ENCODE results near the gene DCPS.
A peak's percentile ranks its signal among the peaks of the same experiment; 100 is the strongest.
"Not testable (repeated sequence)": the region's sequence is repeated elsewhere in the genome, so short reads cannot be mapped to it uniquely, and the experiment has no call there.

DCPS gene

DNA sequence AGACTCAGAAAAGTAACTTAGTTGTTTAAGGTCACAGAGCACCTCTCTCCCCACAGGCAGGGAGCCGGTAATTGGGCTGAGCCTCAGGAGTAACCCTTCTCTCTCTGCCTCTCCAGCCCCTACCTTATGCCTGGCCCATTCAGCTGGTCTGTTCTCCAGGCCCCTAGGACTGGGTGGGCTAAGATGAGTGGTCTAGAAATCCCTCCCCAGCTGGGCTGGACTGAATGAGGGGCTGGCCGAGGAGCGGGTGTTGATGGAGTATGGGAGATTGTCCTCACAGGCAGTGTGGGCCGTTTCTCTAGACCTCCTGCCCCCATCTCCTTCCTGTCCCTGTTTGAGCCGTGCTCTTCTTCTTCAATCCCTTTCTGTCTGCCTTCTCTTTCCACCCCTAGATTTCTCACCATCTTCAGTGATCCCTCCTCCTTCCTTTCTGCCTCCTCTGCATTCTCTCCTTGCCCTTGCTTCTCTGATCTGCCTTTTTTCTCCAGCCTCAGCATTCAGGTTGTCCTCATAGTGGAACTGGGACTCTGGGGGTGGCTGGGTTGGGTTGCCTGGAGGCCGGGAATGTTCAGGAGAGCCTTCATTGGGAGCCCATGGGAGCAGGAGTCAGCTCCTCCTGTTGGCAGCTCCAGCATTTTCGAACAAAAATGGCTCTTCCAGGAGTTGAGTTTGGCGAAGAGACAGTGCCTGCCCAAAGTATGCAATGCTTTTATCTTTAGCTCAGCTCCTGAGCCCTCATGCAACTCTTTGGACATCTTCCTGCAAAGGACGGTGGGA is 59.2 kb downstream of the DCPS start:
- DNase-seq: no peak

DNA sequence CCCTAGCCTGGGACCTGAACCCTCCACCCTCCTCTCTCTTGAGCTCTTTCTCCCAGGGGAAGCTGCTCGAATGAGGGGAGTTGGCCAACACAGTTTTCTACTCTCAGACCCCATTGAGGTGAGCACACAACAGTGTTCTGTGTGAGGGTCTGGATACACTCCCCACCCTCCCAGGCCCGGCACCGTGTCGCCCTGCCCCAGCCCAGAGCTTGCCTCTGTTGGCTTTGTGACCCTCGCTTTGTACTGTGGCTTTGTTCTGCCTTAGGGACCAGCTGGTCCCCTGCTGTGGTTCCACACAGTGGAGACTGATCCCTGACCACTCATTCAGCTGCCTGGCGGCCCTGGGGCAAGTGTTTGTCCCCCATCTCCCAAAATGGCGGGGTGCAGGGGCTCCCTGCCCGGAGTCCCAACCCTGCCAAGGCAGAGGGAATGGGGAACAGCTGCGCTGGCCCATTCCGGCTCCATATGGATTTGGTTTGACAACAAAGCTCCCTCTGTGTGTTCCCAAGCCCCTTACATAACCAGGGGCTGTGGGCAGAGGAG is 59.9 kb downstream of the DCPS start:
- no peak for DNase-seq

DNA sequence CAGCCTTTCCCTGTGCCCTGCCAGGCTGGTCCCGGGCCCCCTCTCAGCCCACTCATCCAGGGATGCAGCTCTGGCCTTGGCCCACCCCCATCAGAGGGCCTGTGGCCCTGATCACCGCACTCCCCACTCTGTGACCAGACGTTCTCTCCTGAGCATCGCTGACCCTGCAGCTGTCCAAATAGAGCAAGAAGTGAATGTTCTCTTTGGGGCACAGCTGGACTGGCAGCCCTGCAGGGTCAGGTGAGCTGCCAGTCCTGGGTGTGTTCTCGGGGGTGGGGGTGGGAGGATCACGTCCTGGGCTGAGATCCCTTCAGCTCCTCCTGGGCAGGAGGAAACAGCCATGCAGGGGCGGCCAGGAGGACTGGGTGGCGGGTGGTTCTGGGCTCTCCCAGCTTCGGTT is 60.9 kb downstream of the DCPS start:
- DNase-seq: not testable (repeated sequence)

DNA sequence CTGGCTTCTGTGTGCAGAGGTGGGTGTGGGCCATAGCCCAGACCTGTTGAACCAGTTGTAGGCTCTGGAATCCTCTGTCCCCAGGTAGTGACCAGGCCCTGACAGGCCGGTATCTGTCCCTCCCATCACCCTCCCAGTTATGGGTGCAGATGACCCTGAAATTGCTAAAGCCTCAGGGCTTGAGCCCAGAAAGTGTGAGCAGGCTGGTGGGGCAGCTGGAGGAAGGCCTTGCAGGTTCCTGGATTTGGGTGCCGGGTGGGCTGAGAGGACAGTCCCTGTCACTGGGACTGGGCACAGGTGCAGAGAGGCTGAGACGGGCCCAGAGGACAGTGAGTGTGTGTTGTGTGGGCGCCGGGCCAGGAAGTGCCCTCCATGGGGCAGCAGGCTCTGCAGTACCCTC is 61.6 kb downstream of the DCPS start:
- DNase-seq: not testable (repeated sequence)

DNA sequence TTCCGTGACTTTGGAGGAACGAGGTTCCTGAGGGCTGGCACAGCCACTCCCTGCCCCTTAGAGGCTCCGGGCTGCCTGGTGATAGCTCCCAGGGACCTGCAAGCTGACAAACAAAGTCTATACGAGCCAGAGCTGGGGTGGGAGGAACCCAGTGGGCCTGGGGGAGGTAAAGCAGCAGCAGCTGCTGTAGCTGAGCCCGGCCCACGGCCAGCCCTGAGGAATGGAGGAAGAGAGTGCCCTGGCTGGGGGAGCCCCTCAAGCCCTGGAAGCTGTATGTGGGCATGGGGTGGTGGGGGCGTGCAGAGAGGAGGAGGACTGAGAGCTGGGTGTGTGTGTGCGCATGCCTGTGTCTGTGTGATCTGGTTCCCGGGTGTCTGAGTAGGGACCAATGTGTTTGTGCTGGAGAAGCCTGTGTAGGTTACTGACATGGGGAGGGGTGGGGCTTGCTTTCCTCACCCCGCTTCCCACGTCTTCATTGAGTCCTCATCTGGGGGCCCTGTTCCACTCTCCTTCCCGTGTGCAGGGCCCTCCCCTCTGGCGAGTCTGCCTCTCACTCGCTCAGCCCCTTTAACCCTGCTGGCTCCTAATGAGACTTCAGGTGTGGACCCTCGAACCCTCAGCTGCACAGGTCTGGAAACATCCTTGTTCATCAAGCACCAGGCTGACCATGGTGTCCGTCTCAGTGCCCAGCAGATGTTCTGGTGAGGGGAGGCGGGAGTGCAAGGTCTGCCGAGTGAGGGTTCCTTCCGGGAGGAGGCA is 62.4 kb downstream of the DCPS start:
- DNase-seq: no peak

DNA sequence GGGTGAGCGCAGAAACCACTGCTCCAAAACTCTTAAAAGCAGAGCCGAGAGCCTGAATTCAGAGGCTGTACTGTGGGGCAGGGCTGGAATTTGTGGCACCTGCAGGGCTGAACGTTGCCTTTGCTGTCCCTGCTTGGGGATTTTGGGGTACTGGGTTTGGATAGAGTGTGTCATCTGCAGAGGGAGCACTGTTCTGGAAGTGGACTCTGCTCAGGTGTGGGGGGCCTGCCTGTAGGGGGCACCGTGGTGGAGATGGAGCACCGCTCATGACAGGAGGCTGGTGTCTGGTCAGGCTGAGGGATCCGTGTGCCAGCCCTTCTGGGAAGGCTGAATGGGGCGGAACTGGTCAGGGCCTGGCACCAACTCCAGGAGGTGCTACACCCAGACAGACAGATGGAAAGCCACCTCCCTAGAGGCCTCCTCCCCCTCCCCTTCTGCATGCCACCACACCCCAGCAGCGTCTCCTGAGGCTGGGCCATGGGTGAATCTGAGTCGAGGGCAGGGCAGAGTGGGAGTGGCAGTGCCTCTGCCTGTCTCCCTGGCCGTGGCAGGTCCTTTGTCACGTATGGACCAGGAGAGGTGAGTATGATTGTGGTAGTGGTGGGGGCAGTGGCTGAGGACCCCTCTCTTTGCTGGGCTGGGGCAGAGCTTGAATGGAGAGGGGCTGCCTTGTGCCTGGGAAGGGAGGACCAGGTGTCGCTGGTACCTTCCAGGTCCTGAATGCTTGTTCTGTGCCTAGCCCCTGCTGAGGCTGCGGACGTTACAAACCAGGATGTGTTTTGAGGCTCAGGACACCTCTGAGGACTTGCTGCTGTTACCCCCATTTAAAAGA is 63.2 kb downstream of the DCPS start:
- DNase-seq: not testable (repeated sequence)

DNA sequence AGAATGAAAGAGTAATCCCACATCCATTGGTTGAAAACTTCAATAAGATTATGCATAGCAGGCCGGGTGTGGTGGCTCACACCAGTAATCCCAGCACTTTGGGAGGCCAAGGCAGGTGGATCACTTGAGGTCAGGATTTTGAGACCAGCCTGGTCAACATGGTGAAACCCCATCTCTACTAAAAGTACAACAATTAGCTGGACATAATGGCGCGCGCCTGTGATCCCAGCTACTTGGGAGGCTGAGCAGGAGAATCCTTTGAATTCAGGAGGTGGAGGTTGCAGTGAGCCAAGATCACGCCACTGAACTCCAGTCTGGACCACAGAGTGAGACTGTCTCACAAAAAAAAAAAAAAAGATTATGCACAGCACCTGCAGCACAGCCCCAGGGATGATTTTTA is 63.9 kb downstream of the DCPS start:
- not testable (repeated sequence) for DNase-seq

DNA sequence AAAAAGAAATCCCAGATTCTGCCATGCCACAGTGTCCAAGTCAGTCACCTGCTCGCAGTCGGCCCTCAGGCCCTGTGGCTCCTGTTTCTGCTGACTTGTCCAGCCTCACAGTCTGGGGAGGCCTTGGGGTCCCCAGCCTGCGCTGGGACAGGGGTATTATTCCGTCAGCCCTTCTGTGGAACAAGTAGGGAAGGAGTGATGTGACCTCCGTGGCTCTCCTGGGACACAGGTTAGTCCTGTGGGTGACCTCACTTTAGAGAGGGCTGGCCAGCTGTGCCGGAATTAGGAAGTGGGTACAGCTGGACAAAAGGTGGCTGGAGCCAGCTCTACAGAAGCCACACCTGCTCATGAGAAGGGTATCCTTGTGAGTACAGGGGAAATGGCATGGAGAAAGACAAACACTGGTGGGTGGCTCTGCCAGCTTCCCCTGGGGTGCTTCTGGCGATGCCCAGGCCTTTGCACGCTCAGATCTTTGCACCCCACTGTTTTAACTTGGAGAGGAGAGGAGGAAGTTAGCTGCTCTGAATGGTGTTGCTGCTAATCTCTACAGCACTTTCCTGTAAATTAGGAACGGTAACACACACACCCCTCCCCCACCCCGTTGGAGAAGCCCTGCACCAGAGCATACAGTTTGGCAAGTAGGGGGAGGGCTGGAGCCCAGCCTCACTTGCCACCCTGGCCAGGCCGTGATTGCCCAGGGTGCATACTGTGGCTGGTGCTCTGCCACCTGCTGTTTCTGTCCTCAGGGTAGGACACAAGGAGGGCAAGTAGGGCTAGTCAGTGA is 64.7 kb downstream of the DCPS start:
- DNase-seq: peak; percentile 31

DNA sequence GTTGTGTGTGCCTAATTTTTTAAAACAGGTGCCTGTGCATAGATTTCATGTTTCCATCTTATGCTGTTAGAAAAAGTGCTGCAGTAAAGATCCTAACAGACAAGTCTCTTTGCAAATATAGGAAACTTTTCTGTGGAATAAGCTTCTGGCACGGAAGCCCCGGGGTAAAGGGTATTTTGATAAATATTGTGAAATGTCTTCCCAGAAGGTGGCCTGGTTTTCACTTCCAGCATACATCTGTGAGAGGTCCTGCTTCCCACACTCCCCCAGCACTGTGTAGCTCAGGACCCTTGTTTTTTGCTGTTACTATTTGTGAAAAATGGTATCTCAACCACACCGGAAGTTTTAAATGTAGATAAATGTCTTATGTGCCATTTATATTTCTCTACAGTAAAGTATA is 66.2 kb downstream of the DCPS start:
- DNase-seq: no peak

DNA sequence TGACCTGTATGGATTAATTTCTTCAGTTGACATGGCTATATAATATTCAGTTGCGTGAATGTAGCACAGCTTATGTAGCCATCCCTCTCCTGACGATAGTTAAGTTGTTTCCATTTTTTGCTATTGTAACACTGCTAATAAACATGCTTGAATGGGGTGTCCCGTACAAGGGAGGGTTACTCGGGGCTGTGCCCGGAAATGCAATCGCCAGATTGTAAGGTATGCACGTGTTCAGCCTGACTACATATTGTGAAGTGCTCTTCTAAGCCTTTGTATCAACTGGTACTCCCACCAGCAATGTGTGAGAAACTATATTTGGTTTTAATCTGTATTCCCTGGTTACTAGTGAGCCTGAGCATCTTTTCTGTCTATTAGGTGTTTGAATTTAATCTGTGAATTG is 67.7 kb downstream of the DCPS start:
- no peak for DNase-seq

DNA sequence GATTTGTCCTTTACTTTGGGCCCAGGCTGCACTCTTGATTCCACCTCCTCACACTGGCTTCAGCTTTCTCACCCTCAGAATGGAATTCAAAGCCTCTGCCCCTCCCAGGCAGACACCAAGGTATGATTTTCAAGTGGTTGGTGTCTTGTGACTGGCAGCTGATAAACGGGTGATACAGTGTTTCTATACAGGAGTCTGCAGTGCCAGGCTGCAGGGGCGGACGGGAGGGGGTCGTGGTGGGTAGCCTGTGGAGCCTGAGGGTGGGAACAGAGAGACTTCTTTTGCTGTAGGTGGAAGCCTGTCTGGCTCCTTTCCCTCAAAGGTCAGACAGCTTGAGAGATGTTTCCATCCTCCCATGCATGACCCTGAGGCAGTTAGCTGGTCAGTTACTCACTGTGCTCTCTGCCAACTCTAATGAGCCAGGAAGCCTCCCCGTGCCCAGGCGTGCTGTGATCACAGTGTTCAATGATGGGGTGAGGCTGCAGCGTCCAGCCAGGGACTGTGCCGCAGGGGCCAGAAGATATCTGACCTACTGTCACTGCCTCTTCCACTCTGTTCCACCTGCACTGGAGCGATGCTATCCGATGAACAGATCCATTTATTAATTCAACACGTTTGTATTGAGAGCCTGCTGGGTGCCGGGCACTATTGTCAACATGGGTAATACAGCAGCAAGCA is 69.7 kb downstream of the DCPS start:
- not testable (repeated sequence) for DNase-seq

DNA sequence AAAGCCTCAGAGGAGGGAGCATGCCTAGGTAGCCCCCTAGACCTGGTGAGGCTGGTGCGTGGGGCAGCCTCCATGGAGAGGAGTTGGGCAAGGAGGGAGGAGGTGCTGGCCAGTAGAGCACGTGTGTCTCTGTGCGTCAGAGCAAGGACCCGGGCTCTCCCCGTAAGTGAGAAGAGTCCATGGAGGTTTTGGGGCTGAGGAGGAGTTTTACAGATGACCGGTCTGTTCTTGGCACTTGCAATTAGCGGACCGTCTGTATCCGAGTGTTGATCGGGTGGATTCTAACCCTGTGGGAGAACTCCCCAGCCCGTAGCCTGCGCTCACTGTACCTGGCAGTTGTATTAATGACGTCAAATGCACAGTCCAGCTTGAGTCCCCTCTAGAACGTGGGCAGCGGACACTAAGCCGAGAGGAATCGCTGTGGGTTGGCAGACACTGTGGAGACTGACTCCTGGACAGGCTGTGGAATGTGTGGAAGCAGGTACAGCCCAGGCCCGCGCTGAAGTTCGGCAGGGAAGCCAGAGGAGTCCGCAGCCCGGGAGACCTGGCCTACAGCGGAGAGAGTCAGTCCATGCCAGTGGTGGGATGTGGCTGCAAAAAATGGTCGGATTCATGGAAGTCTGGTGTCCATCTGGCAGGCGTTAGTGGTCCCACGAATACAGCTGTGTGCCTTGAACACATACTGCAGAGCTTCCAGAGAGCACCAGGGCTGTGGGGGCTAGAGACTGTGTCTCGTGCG is 70.9 kb downstream of the DCPS start:
- not testable (repeated sequence) for DNase-seq

DNA sequence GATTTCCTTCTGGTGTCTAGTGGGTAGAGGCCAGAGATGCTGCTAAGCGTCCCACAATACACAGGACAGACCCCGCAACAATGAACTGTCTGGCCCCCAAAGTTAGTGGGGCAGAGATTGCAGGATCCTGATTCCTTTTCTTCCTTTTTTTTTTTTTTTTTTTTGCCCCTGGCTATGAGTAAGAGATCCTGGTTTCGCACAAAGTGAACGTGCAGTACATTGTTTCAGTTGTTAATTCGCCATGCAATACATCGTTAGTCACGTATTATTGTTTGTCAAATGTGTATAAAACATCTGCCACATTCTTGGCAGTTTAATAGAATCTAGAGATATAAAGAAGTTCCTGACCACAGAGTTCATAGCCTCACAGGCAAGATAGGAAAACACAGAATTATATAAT is 71.9 kb downstream of the DCPS start:
- DNase-seq: no peak

DNA sequence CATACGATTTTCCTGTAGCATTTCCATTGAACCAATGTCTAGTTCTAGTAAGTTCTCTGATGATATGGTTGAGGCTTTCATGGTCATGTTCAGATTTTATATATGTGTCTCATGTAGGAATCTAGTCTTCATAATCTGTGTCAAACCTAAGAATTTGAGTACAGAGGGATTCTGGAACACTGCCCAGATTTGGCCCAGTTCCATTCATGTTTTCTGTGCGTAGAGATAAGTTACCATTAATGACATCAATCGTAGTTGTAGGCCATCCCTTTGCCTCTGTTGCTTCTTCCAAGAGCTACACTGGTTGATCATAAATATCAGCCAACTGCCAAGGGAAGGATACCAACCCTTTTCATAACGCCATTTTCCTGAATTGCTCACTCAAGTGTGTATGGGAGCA is 74.9 kb downstream of the DCPS start:
- peak; percentile 63 for DNase-seq

DNA sequence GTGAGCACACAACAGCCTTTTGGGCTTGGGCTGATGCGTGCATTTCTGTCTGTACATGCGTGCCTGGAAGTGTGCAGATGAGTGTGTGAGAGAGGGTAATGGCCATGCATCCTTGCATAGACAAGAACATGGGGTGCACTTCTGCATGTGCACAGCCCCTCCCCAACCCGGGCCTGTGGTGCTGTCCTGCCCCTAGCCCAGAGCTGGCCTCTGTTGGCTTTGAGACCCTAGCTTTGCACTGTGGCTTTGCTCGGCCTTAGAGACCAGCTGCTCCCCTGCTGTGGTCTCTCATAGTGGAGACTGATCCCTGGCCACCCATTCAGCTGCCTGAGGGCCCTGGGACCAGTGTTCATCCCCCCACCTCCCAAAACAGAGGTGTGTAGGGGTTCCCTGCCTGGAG is 77.0 kb downstream of the DCPS start:
- DNase-seq: no peak

DNA sequence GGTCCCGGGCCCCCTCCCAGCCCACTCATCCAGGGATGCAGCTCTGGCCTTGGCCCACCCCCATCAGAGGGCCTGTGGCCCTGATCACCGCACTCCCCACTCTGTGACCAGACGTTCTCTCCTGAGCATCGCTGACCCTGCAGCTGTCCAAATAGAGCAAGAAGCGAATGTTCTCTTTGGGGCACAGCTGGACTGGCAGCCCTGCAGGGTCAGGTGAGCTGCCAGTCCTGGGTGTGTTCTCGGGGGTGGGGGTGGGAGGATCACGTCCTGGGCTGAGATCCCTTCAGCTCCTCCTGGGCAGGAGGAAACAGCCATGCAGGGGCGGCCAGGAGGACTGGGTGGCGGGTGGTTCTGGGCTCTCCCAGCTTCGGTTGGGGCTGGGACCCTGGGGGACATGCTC is 78.1 kb downstream of the DCPS start:
- not testable (repeated sequence) for DNase-seq

DNA sequence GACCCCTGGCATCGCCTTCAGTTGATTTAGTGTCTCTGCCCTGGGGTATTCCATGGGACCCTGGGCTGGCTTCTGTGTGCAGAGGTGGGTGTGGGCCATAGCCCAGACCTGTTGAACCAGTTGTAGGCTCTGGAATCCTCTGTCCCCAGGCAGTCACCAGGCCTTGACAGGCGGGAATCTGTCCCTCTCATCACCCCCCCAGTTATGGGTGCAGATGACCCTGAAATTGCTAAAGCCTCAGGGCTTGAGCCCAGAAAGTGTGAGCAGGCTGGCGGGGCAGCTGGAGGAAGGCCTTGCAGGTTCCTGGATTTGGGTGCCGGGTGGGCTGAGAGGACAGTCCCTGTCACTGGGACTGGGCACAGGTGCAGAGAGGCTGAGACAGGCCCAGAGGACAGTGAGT is 78.8 kb downstream of the DCPS start:
- not testable (repeated sequence) for DNase-seq

DNA sequence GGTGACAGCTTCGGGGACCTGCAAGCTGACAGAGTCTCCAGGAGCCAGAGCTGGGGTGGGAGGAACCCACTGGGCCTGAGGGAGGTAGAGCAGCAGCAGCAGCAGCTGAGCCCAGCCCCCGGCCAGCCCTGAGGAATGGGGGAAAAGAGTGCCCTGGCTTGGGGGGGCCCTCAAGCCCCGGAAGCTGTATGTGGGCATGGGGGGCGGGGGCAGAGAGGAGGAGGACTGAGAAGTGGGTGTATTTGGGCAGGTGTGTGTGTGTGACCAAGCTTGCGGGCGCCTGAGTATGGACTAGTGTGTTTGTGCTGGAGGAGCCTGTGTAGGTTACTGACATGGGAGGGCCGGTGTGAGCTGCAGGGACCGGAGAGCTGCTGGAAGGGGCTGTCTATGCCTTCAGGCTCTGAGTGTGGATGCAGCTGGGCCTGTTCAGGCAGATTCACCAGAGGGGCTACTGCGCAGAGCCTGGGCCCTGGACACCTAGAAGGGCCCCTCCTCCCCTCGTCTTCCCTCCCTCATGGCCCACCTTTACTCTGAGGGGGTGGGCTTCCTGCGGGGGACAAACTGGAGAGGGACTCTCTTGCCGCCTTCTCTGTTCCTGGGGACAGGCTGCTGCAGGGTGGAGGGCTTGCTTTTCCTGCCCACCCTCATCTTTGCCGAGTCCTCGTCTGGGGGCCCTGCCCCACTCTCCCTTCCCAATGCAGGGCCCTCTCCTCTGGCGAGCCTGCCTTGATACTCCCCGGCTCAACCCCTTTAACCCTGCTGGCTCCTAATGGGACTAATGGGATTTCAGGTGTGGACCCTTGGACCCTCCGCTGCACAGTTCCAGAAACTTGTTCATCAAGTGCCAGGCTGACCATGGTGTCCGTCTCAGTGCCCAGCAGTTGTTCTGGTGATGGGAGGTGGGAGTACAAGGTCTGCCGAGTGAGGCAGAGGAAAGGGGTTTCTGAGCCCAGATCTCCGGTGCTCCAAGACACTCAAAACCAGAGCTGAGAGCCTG is 79.8 kb downstream of the DCPS start:
- no peak for DNase-seq

DNA sequence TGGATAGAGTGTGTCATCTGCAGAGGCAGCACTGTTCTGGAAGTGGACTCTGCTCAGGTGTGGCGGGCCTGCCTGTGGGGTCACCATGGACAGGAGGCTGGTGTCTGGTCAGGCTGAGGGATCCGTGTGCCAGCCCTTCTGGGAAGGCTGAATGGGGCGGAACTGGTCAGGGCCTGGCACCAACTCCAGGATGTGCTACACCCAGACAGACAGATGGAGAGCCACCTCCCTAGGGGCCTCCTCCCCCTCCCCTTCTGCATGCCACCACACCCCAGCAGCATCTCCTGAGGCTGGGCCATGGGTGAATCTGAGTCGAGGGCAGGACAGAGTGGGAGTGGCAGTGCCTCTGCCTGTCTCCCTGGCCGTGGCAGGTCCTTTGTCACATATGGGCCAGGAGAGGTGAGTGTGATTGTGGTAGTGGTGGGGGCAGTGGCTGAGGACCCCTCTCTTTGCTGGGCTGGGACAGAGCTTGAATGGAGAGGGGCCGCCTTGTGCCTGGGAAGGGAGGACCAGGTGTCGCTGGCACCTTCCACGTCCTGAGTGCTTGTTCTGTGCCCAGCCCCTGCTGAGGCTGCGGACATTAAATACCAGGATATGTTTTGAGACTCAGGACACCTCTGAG is 80.7 kb downstream of the DCPS start:
- DNase-seq: no peak

Data from hematopoietic multipotent progenitor cell treated with erythropoietin and hydrocortisone succinate and interleukin-3 and kit ligand, for 6 days (in vitro differentiated cells).